H1 (cell line): Measurements from ENCODE around the gene NCAPD2. TPM values are rescaled to one million over a fixed set of nuclear protein-coding genes. Genes with fewer than 3 reads are reported as not detected.

Source experiments
- CEBPB ChIP-seq: IDR thresholded peaks from 2 replicates; pipeline ENCODE4 v1.6.1; 2012; ENCODE audit warnings: low read depth, low read length
- JUN ChIP-seq: IDR thresholded peaks from 2 replicates; pipeline ENCODE4 v1.6.1; 2011; ENCODE audit warnings: low read depth, mild to moderate bottlenecking, improper control_type of control experiment, low read length
- RBBP5 ChIP-seq: IDR thresholded peaks from 2 replicates; pipeline ENCODE4 v1.7.1; 2012; ENCODE audit warnings: low read depth, mild to moderate bottlenecking, inconsistent platforms, low read length, moderate library complexity, borderline replicate concordance
- SIRT6 ChIP-seq: IDR thresholded peaks from one replicate; pipeline ENCODE4 v1.7.1; 2012; ENCODE audit warnings: low read length, inconsistent platforms
- TAF1 ChIP-seq: IDR thresholded peaks from 2 replicates; pipeline ENCODE4 v1.6.1; 2011; ENCODE audit warnings: mild to moderate bottlenecking, low read depth, low read length
- TAF7 ChIP-seq: optimal IDR thresholded peaks from 2 replicates; pipeline ENCODE3; 2011; ENCODE audit warnings: low read depth, mild to moderate bottlenecking, inconsistent platforms, low read length, moderate library complexity, borderline replicate concordance
- TCF12 ChIP-seq: IDR thresholded peaks from 2 replicates; pipeline ENCODE4 v1.6.1; 2011; ENCODE audit warnings: low read depth, mild to moderate bottlenecking, low read length
- polyA plus RNA-seq, 7 experiments: library from polyadenylated mRNA; depleted of rRNA in 3 of 7; stranded (reverse) in 5 of 7; unstranded in 2 of 7; fragments of >200 nt in 5 of 7; fragments of 200-250 nt in 2 of 7; gene quantifications; 1 replicate in 5 of 7; 2 replicates in 1 of 7; 4 replicates in 1 of 7; pipeline versions ENCODE4 v1.2.1 to v1.2.3, GENCODE V29; 2011 to 2013; ENCODE audit warnings: missing spikeins in 2 of 7, mixed read lengths in 2 of 7
- total RNA-seq: library from RNA; stranded (reverse); fragmentation: NEBNext Ultra II Directional; extraction: Animal tissue kit (Norgen Biotek cat#: 25700); gene quantifications from 2 replicates; pipeline ENCODE4 v1.2.1, GENCODE V29; 2021
- TF ChIP-seq, protein P1 (sequence below): fragments of 300-600 bp; sonication (generic); IDR thresholded peaks from 2 replicates; pipeline ENCODE4 v1.7.1; 2012; ENCODE audit warnings: low read length, moderate library complexity, mild to moderate bottlenecking, inconsistent platforms; ENCODE audit not compliant: insufficient replicate concordance
- TF ChIP-seq, protein P2 (sequence below), 3 experiments: IDR thresholded peaks; 1 replicate in 2 of 3; 2 replicates in 1 of 3; pipeline versions ENCODE4 v1.5.1 to v1.6.1; 2011; ENCODE audit warnings: low read length in 3 of 3, mild to moderate bottlenecking in 3 of 3, inconsistent platforms in 2 of 3, low read depth in 1 of 3, moderate library complexity in 1 of 3; ENCODE audit not compliant: insufficient read depth in 1 of 3; ENCODE audit errors: control extremely low read depth in 1 of 3
- TF ChIP-seq, protein P3 (sequence below): IDR thresholded peaks from 2 replicates; pipeline ENCODE4 v1.6.1; 2012; ENCODE audit warnings: inconsistent platforms

Gene NCAPD2
- total and polyA plus RNA-seq, 2 of the 8 experiments (the other 6 are each of a cell fraction or from before 2014, with no cell fraction given), result 55.8 to 132 TPM

DNA sequence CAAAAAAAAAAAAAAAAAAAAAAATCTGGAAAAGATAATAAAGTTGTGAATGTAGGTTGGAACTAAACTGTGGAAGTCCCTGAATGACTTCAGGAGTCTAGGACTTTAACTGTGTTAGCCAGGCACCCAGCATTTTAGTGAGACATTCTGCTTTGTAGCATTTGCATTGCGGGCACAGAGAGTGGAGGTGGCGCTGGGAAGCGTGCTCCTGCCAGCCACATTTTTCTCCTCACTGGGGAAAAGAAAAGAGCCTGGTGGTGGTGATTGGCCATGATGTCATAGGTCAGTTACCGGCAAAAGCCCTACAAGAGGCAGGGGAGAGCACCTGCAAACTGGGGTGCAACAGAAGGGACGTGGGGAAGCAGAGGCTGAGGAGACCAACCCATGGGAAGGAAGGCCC, 30.7 kb downstream of the NCAPD2 start (continued):
- TF ChIP-seq, protein P1, sequence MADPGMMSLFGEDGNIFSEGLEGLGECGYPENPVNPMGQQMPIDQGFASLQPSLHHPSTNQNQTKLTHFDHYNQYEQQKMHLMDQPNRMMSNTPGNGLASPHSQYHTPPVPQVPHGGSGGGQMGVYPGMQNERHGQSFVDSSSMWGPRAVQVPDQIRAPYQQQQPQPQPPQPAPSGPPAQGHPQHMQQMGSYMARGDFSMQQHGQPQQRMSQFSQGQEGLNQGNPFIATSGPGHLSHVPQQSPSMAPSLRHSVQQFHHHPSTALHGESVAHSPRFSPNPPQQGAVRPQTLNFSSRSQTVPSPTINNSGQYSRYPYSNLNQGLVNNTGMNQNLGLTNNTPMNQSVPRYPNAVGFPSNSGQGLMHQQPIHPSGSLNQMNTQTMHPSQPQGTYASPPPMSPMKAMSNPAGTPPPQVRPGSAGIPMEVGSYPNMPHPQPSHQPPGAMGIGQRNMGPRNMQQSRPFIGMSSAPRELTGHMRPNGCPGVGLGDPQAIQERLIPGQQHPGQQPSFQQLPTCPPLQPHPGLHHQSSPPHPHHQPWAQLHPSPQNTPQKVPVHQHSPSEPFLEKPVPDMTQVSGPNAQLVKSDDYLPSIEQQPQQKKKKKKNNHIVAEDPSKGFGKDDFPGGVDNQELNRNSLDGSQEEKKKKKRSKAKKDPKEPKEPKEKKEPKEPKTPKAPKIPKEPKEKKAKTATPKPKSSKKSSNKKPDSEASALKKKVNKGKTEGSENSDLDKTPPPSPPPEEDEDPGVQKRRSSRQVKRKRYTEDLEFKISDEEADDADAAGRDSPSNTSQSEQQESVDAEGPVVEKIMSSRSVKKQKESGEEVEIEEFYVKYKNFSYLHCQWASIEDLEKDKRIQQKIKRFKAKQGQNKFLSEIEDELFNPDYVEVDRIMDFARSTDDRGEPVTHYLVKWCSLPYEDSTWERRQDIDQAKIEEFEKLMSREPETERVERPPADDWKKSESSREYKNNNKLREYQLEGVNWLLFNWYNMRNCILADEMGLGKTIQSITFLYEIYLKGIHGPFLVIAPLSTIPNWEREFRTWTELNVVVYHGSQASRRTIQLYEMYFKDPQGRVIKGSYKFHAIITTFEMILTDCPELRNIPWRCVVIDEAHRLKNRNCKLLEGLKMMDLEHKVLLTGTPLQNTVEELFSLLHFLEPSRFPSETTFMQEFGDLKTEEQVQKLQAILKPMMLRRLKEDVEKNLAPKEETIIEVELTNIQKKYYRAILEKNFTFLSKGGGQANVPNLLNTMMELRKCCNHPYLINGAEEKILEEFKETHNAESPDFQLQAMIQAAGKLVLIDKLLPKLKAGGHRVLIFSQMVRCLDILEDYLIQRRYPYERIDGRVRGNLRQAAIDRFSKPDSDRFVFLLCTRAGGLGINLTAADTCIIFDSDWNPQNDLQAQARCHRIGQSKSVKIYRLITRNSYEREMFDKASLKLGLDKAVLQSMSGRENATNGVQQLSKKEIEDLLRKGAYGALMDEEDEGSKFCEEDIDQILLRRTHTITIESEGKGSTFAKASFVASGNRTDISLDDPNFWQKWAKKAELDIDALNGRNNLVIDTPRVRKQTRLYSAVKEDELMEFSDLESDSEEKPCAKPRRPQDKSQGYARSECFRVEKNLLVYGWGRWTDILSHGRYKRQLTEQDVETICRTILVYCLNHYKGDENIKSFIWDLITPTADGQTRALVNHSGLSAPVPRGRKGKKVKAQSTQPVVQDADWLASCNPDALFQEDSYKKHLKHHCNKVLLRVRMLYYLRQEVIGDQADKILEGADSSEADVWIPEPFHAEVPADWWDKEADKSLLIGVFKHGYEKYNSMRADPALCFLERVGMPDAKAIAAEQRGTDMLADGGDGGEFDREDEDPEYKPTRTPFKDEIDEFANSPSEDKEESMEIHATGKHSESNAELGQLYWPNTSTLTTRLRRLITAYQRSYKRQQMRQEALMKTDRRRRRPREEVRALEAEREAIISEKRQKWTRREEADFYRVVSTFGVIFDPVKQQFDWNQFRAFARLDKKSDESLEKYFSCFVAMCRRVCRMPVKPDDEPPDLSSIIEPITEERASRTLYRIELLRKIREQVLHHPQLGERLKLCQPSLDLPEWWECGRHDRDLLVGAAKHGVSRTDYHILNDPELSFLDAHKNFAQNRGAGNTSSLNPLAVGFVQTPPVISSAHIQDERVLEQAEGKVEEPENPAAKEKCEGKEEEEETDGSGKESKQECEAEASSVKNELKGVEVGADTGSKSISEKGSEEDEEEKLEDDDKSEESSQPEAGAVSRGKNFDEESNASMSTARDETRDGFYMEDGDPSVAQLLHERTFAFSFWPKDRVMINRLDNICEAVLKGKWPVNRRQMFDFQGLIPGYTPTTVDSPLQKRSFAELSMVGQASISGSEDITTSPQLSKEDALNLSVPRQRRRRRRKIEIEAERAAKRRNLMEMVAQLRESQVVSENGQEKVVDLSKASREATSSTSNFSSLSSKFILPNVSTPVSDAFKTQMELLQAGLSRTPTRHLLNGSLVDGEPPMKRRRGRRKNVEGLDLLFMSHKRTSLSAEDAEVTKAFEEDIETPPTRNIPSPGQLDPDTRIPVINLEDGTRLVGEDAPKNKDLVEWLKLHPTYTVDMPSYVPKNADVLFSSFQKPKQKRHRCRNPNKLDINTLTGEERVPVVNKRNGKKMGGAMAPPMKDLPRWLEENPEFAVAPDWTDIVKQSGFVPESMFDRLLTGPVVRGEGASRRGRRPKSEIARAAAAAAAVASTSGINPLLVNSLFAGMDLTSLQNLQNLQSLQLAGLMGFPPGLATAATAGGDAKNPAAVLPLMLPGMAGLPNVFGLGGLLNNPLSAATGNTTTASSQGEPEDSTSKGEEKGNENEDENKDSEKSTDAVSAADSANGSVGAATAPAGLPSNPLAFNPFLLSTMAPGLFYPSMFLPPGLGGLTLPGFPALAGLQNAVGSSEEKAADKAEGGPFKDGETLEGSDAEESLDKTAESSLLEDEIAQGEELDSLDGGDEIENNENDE, result no peak
- no peak for TF ChIP-seq SIRT6
- TF ChIP-seq, protein P2, sequence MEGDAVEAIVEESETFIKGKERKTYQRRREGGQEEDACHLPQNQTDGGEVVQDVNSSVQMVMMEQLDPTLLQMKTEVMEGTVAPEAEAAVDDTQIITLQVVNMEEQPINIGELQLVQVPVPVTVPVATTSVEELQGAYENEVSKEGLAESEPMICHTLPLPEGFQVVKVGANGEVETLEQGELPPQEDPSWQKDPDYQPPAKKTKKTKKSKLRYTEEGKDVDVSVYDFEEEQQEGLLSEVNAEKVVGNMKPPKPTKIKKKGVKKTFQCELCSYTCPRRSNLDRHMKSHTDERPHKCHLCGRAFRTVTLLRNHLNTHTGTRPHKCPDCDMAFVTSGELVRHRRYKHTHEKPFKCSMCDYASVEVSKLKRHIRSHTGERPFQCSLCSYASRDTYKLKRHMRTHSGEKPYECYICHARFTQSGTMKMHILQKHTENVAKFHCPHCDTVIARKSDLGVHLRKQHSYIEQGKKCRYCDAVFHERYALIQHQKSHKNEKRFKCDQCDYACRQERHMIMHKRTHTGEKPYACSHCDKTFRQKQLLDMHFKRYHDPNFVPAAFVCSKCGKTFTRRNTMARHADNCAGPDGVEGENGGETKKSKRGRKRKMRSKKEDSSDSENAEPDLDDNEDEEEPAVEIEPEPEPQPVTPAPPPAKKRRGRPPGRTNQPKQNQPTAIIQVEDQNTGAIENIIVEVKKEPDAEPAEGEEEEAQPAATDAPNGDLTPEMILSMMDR (IDR thresholded peaks at IDR 0.05; ENCODE audit: control extremely low read depth in 1 of 3, insufficient read depth in 1 of 3, low read depth in 1 of 3, low read length in 3 of 3), result no peak
- no peak for TF ChIP-seq TAF1
- TF ChIP-seq TCF12, result no peak
- no peak for TF ChIP-seq CEBPB
- no peak for TF ChIP-seq JUN
- no peak for TF ChIP-seq TAF7
- TF ChIP-seq RBBP5, result no peak
- TF ChIP-seq, protein P3, sequence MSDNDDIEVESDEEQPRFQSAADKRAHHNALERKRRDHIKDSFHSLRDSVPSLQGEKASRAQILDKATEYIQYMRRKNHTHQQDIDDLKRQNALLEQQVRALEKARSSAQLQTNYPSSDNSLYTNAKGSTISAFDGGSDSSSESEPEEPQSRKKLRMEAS, result no peak
